HepG2 (cell line): ENCODE results near the gene STARD10. TPM values are rescaled to one million over a fixed set of nuclear protein-coding genes. Genes with fewer than 3 reads are reported as not detected.

ENCODE experiments used
- ARID2 ChIP-seq: sonication (generic); formaldehyde crosslinking; IDR thresholded peaks from 2 replicates; pipeline ENCODE4 v1.8.1; 2022; ENCODE audit warnings: mild to moderate bottlenecking, missing genetic modification reagents, borderline replicate concordance
- MED13 ChIP-seq: sonication (generic); formaldehyde crosslinking; IDR thresholded peaks from 2 replicates; pipeline ENCODE4 v1.5.0; 2020; ENCODE audit warnings: missing genetic modification reagents
- NFRKB ChIP-seq: fragments of 450-650 bp; IDR thresholded peaks from 2 replicates; pipeline ENCODE4 v1.6.1; 2017
- RAD21 ChIP-seq: fragments of 450-650 bp; formaldehyde crosslinking; IDR thresholded peaks from 2 replicates; pipeline ENCODE4 v1.5.0; 2020; ENCODE audit warnings: mild to moderate bottlenecking
- SRY ChIP-seq: sonication (generic); formaldehyde crosslinking; IDR thresholded peaks from 2 replicates; pipeline ENCODE4 v1.8.0; 2022; ENCODE audit warnings: mild to moderate bottlenecking, missing genetic modification reagents
- ZNF205 ChIP-seq: IDR thresholded peaks from 2 replicates; pipeline ENCODE4 v1.6.1; 2018; ENCODE audit warnings: missing biosample characterization, missing genetic modification reagents
- ZNF367 ChIP-seq: sonication (generic); formaldehyde crosslinking; IDR thresholded peaks from 2 replicates; pipeline ENCODE4 v1.4.0; 2020; ENCODE audit warnings: missing genetic modification reagents, borderline replicate concordance
- ZNF546 ChIP-seq: sonication (generic); formaldehyde crosslinking; conservative IDR thresholded peaks from 2 replicates; pipeline ENCODE4 v1.8.1; 2023; ENCODE audit warnings: mild to moderate bottlenecking, missing genetic modification reagents
- ZNF75D ChIP-seq: sonication (generic); formaldehyde crosslinking; IDR thresholded peaks from 2 replicates; pipeline ENCODE4 v1.8.1; 2023; ENCODE audit warnings: missing genetic modification reagents, mild to moderate bottlenecking, borderline replicate concordance
- polyA plus RNA-seq, 8 experiments: library from polyadenylated mRNA; depleted of rRNA in 3 of 8; stranded (reverse) in 7 of 8; unstranded in 1 of 8; fragments of >200 nt; fragmentation: Illumina TruSeq in 4 of 8; extraction: Trizol in 4 of 8; gene quantifications; 2 replicates each; pipeline versions ENCODE4 v1.2.1 to v1.2.3, GENCODE V29; 2011 to 2016; ENCODE audit warnings: low read depth in 4 of 8, missing spikeins in 1 of 8, mixed read lengths in 1 of 8; ENCODE audit not compliant: insufficient read depth in 1 of 8
- total RNA-seq, 5 experiments: library from RNA; depleted of rRNA; stranded (reverse); fragments of >200 nt; fragmentation: Illumina TruSeq; extraction: Trizol; gene quantifications; 2 replicates each; pipeline ENCODE4 v1.2.3, GENCODE V29; 2016; ENCODE audit warnings: low read depth in 1 of 5
- TF ChIP-seq, protein P1 (sequence below): IDR thresholded peaks from 2 replicates; pipeline ENCODE4 v1.6.1; 2016; ENCODE audit warnings: low read depth, missing genetic modification reagents, missing compliant biosample characterization
- TF ChIP-seq, protein P2 (sequence below): sonication (generic); formaldehyde crosslinking; IDR thresholded peaks from 2 replicates; pipeline ENCODE4 v1.9.0; 2021; ENCODE audit warnings: missing genetic modification reagents, borderline replicate concordance
- TF ChIP-seq, protein P3 (sequence below): sonication (generic); formaldehyde crosslinking; IDR thresholded peaks from 2 replicates; pipeline ENCODE4 v1.8.0; 2022; ENCODE audit warnings: low read depth, missing genetic modification reagents
- TF ChIP-seq, protein P4 (sequence below), 2 experiments: sonication (generic) in 1 of 2; formaldehyde crosslinking in 1 of 2; IDR thresholded peaks; 2 replicates each; pipeline versions ENCODE4 v1.4.0 to v1.6.1; 2016 to 2020; ENCODE audit warnings: borderline replicate concordance in 1 of 2, low read depth in 1 of 2, mild to moderate bottlenecking in 1 of 2, missing genetic modification reagents in 1 of 2

The STARD10 gene
- total and polyA plus RNA-seq, 2 of the 13 experiments (the other 11 are each of a cell fraction or from before 2014, with no cell fraction given): 260 to 341 TPM

DNA sequence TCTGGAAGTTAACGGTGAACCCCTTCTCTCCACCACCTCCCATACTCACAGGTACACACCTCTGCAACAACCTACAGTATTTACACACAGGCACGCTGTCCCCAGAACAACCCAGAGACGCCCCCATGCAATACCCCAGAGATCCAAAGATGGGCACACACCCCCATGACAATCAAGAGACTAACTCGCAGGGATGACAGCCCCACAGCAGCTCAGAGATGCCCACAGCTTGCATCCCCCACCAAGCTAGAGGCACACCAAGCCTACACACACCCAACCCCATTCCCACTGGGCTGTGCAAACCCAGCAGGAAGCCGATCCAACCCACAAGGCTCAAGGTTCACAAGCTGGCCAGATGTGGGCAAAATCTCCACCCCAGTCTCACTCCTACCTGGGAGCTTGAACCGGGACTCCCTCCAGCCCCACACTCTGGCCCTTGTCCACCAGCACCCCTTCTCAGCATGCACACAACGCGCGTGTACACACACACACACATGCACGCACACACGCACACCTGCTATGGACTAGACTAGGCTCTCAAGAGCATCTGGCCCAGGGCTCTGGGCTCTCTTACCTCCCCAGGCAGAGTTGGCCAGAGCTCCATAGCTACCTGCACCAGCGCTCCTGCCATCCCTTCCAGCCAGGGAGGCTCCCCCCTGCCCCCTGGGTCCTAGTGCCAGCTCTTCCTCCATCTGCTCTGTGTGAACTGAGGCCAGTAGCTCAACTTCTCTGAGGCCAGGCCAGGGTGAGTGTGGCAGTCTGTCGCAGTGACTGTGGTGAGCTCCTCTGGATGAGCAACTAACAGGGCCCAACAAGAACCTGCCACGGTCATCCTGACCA lies 11.5 kb downstream of the STARD10 start (continued):
- TF ChIP-seq RAD21 (CRISPR knock-in tag) (peak; percentile 32; the same call in 1 of the 2 replicates), MED13 (CRISPR knock-in tag) (peak; percentile 41; the same call in 1 of the 2 replicates), SRY (CRISPR knock-in tag) (no peak), ZNF546 (CRISPR knock-in tag) (no peak), ZNF205 (no peak), ZNF367 (CRISPR knock-in tag) (peak; percentile 56; the same call in 1 of the 2 replicates), ARID2 (no peak), ZNF75D (CRISPR knock-in tag) (no peak), NFRKB (no peak)
- TF ChIP-seq, protein P1, sequence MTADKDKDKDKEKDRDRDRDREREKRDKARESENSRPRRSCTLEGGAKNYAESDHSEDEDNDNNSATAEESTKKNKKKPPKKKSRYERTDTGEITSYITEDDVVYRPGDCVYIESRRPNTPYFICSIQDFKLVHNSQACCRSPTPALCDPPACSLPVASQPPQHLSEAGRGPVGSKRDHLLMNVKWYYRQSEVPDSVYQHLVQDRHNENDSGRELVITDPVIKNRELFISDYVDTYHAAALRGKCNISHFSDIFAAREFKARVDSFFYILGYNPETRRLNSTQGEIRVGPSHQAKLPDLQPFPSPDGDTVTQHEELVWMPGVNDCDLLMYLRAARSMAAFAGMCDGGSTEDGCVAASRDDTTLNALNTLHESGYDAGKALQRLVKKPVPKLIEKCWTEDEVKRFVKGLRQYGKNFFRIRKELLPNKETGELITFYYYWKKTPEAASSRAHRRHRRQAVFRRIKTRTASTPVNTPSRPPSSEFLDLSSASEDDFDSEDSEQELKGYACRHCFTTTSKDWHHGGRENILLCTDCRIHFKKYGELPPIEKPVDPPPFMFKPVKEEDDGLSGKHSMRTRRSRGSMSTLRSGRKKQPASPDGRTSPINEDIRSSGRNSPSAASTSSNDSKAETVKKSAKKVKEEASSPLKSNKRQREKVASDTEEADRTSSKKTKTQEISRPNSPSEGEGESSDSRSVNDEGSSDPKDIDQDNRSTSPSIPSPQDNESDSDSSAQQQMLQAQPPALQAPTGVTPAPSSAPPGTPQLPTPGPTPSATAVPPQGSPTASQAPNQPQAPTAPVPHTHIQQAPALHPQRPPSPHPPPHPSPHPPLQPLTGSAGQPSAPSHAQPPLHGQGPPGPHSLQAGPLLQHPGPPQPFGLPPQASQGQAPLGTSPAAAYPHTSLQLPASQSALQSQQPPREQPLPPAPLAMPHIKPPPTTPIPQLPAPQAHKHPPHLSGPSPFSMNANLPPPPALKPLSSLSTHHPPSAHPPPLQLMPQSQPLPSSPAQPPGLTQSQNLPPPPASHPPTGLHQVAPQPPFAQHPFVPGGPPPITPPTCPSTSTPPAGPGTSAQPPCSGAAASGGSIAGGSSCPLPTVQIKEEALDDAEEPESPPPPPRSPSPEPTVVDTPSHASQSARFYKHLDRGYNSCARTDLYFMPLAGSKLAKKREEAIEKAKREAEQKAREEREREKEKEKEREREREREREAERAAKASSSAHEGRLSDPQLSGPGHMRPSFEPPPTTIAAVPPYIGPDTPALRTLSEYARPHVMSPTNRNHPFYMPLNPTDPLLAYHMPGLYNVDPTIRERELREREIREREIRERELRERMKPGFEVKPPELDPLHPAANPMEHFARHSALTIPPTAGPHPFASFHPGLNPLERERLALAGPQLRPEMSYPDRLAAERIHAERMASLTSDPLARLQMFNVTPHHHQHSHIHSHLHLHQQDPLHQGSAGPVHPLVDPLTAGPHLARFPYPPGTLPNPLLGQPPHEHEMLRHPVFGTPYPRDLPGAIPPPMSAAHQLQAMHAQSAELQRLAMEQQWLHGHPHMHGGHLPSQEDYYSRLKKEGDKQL (CRISPR knock-in tag): no peak
- TF ChIP-seq, protein P2, sequence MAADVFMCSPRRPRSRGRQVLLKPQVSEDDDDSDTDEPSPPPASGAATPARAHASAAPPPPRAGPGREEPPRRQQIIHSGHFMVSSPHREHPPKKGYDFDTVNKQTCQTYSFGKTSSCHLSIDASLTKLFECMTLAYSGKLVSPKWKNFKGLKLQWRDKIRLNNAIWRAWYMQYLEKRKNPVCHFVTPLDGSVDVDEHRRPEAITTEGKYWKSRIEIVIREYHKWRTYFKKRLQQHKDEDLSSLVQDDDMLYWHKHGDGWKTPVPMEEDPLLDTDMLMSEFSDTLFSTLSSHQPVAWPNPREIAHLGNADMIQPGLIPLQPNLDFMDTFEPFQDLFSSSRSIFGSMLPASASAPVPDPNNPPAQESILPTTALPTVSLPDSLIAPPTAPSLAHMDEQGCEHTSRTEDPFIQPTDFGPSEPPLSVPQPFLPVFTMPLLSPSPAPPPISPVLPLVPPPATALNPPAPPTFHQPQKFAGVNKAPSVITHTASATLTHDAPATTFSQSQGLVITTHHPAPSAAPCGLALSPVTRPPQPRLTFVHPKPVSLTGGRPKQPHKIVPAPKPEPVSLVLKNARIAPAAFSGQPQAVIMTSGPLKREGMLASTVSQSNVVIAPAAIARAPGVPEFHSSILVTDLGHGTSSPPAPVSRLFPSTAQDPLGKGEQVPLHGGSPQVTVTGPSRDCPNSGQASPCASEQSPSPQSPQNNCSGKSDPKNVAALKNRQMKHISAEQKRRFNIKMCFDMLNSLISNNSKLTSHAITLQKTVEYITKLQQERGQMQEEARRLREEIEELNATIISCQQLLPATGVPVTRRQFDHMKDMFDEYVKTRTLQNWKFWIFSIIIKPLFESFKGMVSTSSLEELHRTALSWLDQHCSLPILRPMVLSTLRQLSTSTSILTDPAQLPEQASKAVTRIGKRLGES (CRISPR knock-in tag): no peak
- TF ChIP-seq, protein P3, sequence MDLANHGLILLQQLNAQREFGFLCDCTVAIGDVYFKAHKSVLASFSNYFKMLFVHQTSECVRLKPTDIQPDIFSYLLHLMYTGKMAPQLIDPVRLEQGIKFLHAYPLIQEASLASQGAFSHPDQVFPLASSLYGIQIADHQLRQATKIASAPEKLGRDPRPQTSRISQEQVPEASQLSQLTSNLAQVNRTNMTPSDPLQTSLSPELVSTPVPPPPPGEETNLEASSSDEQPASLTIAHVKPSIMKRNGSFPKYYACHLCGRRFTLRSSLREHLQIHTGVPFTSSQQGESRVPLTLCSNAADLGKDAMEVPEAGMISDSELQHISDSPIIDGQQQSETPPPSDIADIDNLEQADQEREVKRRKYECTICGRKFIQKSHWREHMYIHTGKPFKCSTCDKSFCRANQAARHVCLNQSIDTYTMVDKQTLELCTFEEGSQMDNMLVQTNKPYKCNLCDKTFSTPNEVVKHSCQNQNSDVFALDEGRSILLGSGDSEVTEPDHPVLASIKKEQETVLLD: 0 out of 2 replicates have a peak, but pooled peaks have one; percentile 27
- TF ChIP-seq, protein P4, sequence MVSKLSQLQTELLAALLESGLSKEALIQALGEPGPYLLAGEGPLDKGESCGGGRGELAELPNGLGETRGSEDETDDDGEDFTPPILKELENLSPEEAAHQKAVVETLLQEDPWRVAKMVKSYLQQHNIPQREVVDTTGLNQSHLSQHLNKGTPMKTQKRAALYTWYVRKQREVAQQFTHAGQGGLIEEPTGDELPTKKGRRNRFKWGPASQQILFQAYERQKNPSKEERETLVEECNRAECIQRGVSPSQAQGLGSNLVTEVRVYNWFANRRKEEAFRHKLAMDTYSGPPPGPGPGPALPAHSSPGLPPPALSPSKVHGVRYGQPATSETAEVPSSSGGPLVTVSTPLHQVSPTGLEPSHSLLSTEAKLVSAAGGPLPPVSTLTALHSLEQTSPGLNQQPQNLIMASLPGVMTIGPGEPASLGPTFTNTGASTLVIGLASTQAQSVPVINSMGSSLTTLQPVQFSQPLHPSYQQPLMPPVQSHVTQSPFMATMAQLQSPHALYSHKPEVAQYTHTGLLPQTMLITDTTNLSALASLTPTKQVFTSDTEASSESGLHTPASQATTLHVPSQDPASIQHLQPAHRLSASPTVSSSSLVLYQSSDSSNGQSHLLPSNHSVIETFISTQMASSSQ (IDR thresholded peaks at IDR 0.05; ENCODE audit: low read depth): no peak
- TF ChIP-seq, protein P4 (CRISPR knock-in tag; IDR thresholded peaks at IDR 0.05; ENCODE audit: borderline replicate concordance): 0 out of 2 replicates have a peak, but pooled peaks have one; percentile 32
